HepG2 (cell line): ENCODE results near the gene ZBTB26. TPM values are rescaled to one million over a fixed set of nuclear protein-coding genes. Genes with fewer than 3 reads are reported as not detected.

Source experiments
- ATF7-NPFF ChIP-seq: sonication (generic); formaldehyde crosslinking; IDR thresholded peaks from 2 replicates; pipeline ENCODE4 v1.8.1; 2023; ENCODE audit warnings: mild to moderate bottlenecking, low read depth, missing genetic modification reagents, moderate library complexity
- BORCS8-MEF2B ChIP-seq: sonication (generic); formaldehyde crosslinking; IDR thresholded peaks from 2 replicates; pipeline ENCODE4 v1.8.0; 2022; ENCODE audit warnings: mild to moderate bottlenecking, missing genetic modification reagents
- CAMTA2 ChIP-seq: sonication (generic); formaldehyde crosslinking; IDR thresholded peaks from 2 replicates; pipeline ENCODE4 v1.4.0; 2020; ENCODE audit warnings: mild to moderate bottlenecking, missing genetic modification reagents, borderline replicate concordance
- FOXJ3 ChIP-seq: sonication (generic); formaldehyde crosslinking; IDR thresholded peaks from 2 replicates; pipeline ENCODE4 v1.4.0; 2020; ENCODE audit warnings: missing genetic modification reagents, mild to moderate bottlenecking, borderline replicate concordance
- FOXM1 ChIP-seq: sonication (generic); formaldehyde crosslinking; IDR thresholded peaks from 2 replicates; pipeline ENCODE4 v1.5.0; 2020; ENCODE audit warnings: missing genetic modification reagents
- GABPA ChIP-seq, 2 experiments: IDR thresholded peaks; 2 replicates each; pipeline ENCODE4 v1.6.1; 2011 to 2016; ENCODE audit warnings: low read depth in 2 of 2, low read length in 1 of 2, missing biosample characterization in 1 of 2, missing genetic modification characterization in 1 of 2
- HMGXB4 ChIP-seq, 2 experiments: sonication (generic) in 1 of 2; formaldehyde crosslinking in 1 of 2; IDR thresholded peaks; 2 replicates each; pipeline versions ENCODE4 v1.4.0 to v1.6.1; 2018 to 2020; ENCODE audit warnings: missing genetic modification reagents in 2 of 2, borderline replicate concordance in 1 of 2, low read depth in 1 of 2, mild to moderate bottlenecking in 1 of 2, missing biosample characterization in 1 of 2
- HNRNPLL ChIP-seq: fragments of 200-400 bp; formaldehyde crosslinking; IDR thresholded peaks from 2 replicates; pipeline ENCODE4 v1.6.1; 2017; ENCODE audit warnings: mild to moderate bottlenecking, low read depth, low read length; ENCODE audit not compliant: poor library complexity, severe bottlenecking
- MIER3 ChIP-seq: IDR thresholded peaks from 2 replicates; pipeline ENCODE4 v1.6.1; 2016; ENCODE audit warnings: missing compliant biosample characterization, borderline replicate concordance
- MXD1 ChIP-seq: sonication (generic); formaldehyde crosslinking; IDR thresholded peaks from 2 replicates; pipeline ENCODE4 v1.4.0; 2020; ENCODE audit warnings: mild to moderate bottlenecking, missing genetic modification reagents
- PHF8 ChIP-seq: sonication (generic); formaldehyde crosslinking; IDR thresholded peaks from 2 replicates; pipeline ENCODE4 v1.5.0; 2020; ENCODE audit warnings: missing genetic modification reagents
- POGZ ChIP-seq: sonication (generic); formaldehyde crosslinking; IDR thresholded peaks from 2 replicates; pipeline ENCODE4 v1.4.0; 2020; ENCODE audit warnings: mild to moderate bottlenecking, missing genetic modification reagents
- SALL2 ChIP-seq: sonication (generic); formaldehyde crosslinking; IDR thresholded peaks from 2 replicates; pipeline ENCODE4 v1.8.1; 2023; ENCODE audit warnings: mild to moderate bottlenecking, missing genetic modification reagents, inconsistent platforms
- SP2 ChIP-seq: sonication (generic); formaldehyde crosslinking; IDR thresholded peaks from 2 replicates; pipeline ENCODE4 v1.5.1; 2020; ENCODE audit warnings: mild to moderate bottlenecking, missing genetic modification reagents
- SPEN ChIP-seq: sonication (generic); formaldehyde crosslinking; IDR thresholded peaks from 2 replicates; pipeline ENCODE4 v1.5.1; 2020; ENCODE audit warnings: low read depth, mild to moderate bottlenecking, missing genetic modification reagents
- SRY ChIP-seq: sonication (generic); formaldehyde crosslinking; IDR thresholded peaks from 2 replicates; pipeline ENCODE4 v1.8.0; 2022; ENCODE audit warnings: mild to moderate bottlenecking, missing genetic modification reagents
- ZBTB20 ChIP-seq: sonication (generic); formaldehyde crosslinking; IDR thresholded peaks from 2 replicates; pipeline ENCODE4 v1.8.1; 2023; ENCODE audit warnings: missing genetic modification reagents, low read depth, mild to moderate bottlenecking, borderline replicate concordance
- ZFP62 ChIP-seq: sonication (generic); formaldehyde crosslinking; IDR thresholded peaks from 2 replicates; pipeline ENCODE4 v1.4.0; 2020; ENCODE audit warnings: missing genetic modification reagents
- ZNF101 ChIP-seq: sonication (generic); formaldehyde crosslinking; IDR thresholded peaks from 2 replicates; pipeline ENCODE4 v1.4.0; 2020; ENCODE audit warnings: mild to moderate bottlenecking, low read depth, missing genetic modification reagents, borderline replicate concordance
- ZNF160 ChIP-seq: sonication (generic); formaldehyde crosslinking; IDR thresholded peaks from 2 replicates; pipeline ENCODE4 v1.8.0; 2022; ENCODE audit warnings: mild to moderate bottlenecking, inconsistent platforms, missing genetic modification reagents
- ZNF251 ChIP-seq: sonication (generic); formaldehyde crosslinking; IDR thresholded peaks from 2 replicates; pipeline ENCODE4 v1.9.0; 2021; ENCODE audit warnings: mild to moderate bottlenecking, missing genetic modification reagents
- ZNF468 ChIP-seq: sonication (generic); formaldehyde crosslinking; IDR thresholded peaks from 2 replicates; pipeline ENCODE4 v1.8.0; 2022; ENCODE audit warnings: mild to moderate bottlenecking, moderate library complexity, missing genetic modification reagents
- ZNF557 ChIP-seq: sonication (generic); formaldehyde crosslinking; IDR thresholded peaks from 2 replicates; pipeline ENCODE4 v1.4.0; 2020; ENCODE audit warnings: missing genetic modification reagents
- ZNF580 ChIP-seq: IDR thresholded peaks from 2 replicates; pipeline ENCODE4 v1.6.1; 2016; ENCODE audit warnings: low read depth, borderline replicate concordance
- ZNF720 ChIP-seq: sonication (generic); formaldehyde crosslinking; IDR thresholded peaks from 2 replicates; pipeline ENCODE4 v1.4.0; 2020; ENCODE audit warnings: missing genetic modification reagents
- polyA plus RNA-seq, 8 experiments: library from polyadenylated mRNA; depleted of rRNA in 3 of 8; stranded (reverse) in 7 of 8; unstranded in 1 of 8; fragments of >200 nt; fragmentation: Illumina TruSeq in 4 of 8; extraction: Trizol in 4 of 8; gene quantifications; 2 replicates each; pipeline versions ENCODE4 v1.2.1 to v1.2.3, GENCODE V29; 2011 to 2016; ENCODE audit warnings: low read depth in 4 of 8, missing spikeins in 1 of 8, mixed read lengths in 1 of 8; ENCODE audit not compliant: insufficient read depth in 1 of 8
- total RNA-seq, 5 experiments: library from RNA; depleted of rRNA; stranded (reverse); fragments of >200 nt; fragmentation: Illumina TruSeq; extraction: Trizol; gene quantifications; 2 replicates each; pipeline ENCODE4 v1.2.3, GENCODE V29; 2016; ENCODE audit warnings: low read depth in 1 of 5
- TF ChIP-seq, protein P1 (sequence below): sonication (generic); formaldehyde crosslinking; IDR thresholded peaks from 2 replicates; pipeline ENCODE4 v1.5.0; 2020; ENCODE audit warnings: missing genetic modification reagents

ZBTB26 gene
- total and polyA plus RNA-seq, 2 of the 13 experiments (the other 11 are each of a cell fraction or from before 2014, with no cell fraction given) = 4.5 to 8.6 TPM

- TF ChIP-seq GABPA (IDR thresholded peaks at IDR 0.05; ENCODE audit: low read depth, low read length) = peak; percentile 74
- peak; percentile 87 for TF ChIP-seq GABPA (CRISPR knock-in tag; IDR thresholded peaks at IDR 0.05; ENCODE audit: low read depth)
- TF ChIP-seq SPEN (CRISPR knock-in tag) = peak; percentile 26; the same call in 1 of the 2 replicates
- TF ChIP-seq ZFP62 (CRISPR knock-in tag) = no peak
- TF ChIP-seq ZNF468 = no peak
- TF ChIP-seq, protein P1, sequence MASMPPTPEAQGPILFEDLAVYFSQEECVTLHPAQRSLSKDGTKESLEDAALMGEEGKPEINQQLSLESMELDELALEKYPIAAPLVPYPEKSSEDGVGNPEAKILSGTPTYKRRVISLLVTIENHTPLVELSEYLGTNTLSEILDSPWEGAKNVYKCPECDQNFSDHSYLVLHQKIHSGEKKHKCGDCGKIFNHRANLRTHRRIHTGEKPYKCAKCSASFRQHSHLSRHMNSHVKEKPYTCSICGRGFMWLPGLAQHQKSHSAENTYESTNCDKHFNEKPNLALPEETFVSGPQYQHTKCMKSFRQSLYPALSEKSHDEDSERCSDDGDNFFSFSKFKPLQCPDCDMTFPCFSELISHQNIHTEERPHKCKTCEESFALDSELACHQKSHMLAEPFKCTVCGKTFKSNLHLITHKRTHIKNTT = no peak
- TF ChIP-seq ZBTB20 (CRISPR knock-in tag) = 0 out of 2 replicates have a peak, but pooled peaks have one; percentile 13
- TF ChIP-seq ZNF101 = 0 out of 2 replicates have a peak, but pooled peaks have one; percentile 2
- peak; percentile 59 for TF ChIP-seq HNRNPLL
- TF ChIP-seq FOXM1 (CRISPR knock-in tag) = no peak
- TF ChIP-seq FOXJ3 = 0 out of 2 replicates have a peak, but pooled peaks have one; percentile 27
- TF ChIP-seq ATF7-NPFF (CRISPR knock-in tag) = peak; percentile 40; the same call in 1 of the 2 replicates
- no peak for TF ChIP-seq ZNF720 (CRISPR knock-in tag)
- TF ChIP-seq SALL2 (CRISPR knock-in tag) = peak; percentile 93
- TF ChIP-seq CAMTA2 (CRISPR knock-in tag) = 0 out of 2 replicates have a peak, but pooled peaks have one; percentile 30
- peak; percentile 85 for TF ChIP-seq PHF8
- TF ChIP-seq ZNF251 = no peak
- no peak for TF ChIP-seq MIER3 (CRISPR knock-in tag)
- peak; percentile 48; the same call in 1 of the 2 replicates for TF ChIP-seq BORCS8-MEF2B (CRISPR knock-in tag)
- peak; percentile 32; the same call in 1 of the 2 replicates for TF ChIP-seq ZNF580
- TF ChIP-seq MXD1 (CRISPR knock-in tag) = peak; percentile 67; the same call in 1 of the 2 replicates
- TF ChIP-seq SRY (CRISPR knock-in tag) = peak; percentile 88; the same call in 1 of the 2 replicates
- peak; percentile 84 for TF ChIP-seq SP2 (CRISPR knock-in tag)
- peak; percentile 27 to 33; a peak in 2 of 4 replicates for TF ChIP-seq HMGXB4 (CRISPR knock-in tag; IDR thresholded peaks at IDR 0.05; ENCODE audit: borderline replicate concordance in 1 of 2, low read depth in 1 of 2)
- TF ChIP-seq POGZ (CRISPR knock-in tag) = peak; percentile 62; the same call in 1 of the 2 replicates
- TF ChIP-seq ZNF160 (CRISPR knock-in tag) = no peak; the same call in 1 of the 2 replicates
- no peak for TF ChIP-seq ZNF557 (CRISPR knock-in tag)
Observed at GRCh38 chr9:122940749-122941581, 9.7 kb upstream of the ZBTB26 start, which contains the start of gene RABGAP1 (continued).
